Fibroblast of upper back skin (primary cell): Measurements from ENCODE around the gene DNAH10.
"Not testable (repeated sequence)": the region's sequence is repeated elsewhere in the genome, so short reads cannot be mapped to it uniquely, and the experiment has no call there.

Experiments
- DNase-seq: peaks from one replicate; pipeline ENCODE4 v3.0.0-alpha.2; 2013

Gene DNAH10

GRCh38 chr12:123937707-123938591 lies 175.8 kb downstream of the DNAH10 start:
- DNase-seq, result peak; percentile 19

- no peak for DNase-seq
Measured at GRCh38 chr12:123938679-123939480, 176.8 kb downstream of the DNAH10 start.

GRCh38 chr12:123939716-123940626 lies 177.9 kb downstream of the DNAH10 start:
- DNase-seq, result no peak

GRCh38 chr12:123940627-123940966 lies 178.5 kb downstream of the DNAH10 start:
- DNase-seq, result no peak

GRCh38 chr12:123941000-123941399 lies 178.9 kb downstream of the DNAH10 start:
- DNase-seq, result no peak

GRCh38 chr12:123941624-123942237 lies 179.6 kb downstream of the DNAH10 start:
- no peak for DNase-seq

- peak; percentile 79 for DNase-seq
Measured at GRCh38 chr12:123942238-123942653, 180.1 kb downstream of the DNAH10 start.

- DNase-seq, result peak; percentile 28
Measured at GRCh38 chr12:123942911-123943648, 181.0 kb downstream of the DNAH10 start.

- no peak for DNase-seq
Measured at GRCh38 chr12:123943816-123944215, 181.7 kb downstream of the DNAH10 start.

GRCh38 chr12:123944696-123945095 lies 182.6 kb downstream of the DNAH10 start:
- DNase-seq, result no peak

GRCh38 chr12:123945287-123946151 lies 183.4 kb downstream of the DNAH10 start:
- DNase-seq, result no peak

- no peak for DNase-seq
Measured at GRCh38 chr12:123946152-123946515, 184.0 kb downstream of the DNAH10 start.

GRCh38 chr12:123946516-123947505 lies 184.7 kb downstream of the DNAH10 start:
- not testable (repeated sequence) for DNase-seq

GRCh38 chr12:123947531-123947930 lies 185.4 kb downstream of the DNAH10 start:
- DNase-seq, result not testable (repeated sequence)

- no peak for DNase-seq
Measured at GRCh38 chr12:123948401-123948795, 186.3 kb downstream of the DNAH10 start.

GRCh38 chr12:123948796-123949769 lies 187.0 kb downstream of the DNAH10 start:
- no peak for DNase-seq

- DNase-seq, result no peak
Measured at GRCh38 chr12:123949770-123950165, 187.7 kb downstream of the DNAH10 start.
